ELR (cell line): ENCODE results near the gene WDR18.

Experiments used
- DNase-seq: peaks from one replicate; pipeline ENCODE4 v3.0.0-alpha.2; 2015; ENCODE audit warnings: low read depth

WDR18 gene

DNA sequence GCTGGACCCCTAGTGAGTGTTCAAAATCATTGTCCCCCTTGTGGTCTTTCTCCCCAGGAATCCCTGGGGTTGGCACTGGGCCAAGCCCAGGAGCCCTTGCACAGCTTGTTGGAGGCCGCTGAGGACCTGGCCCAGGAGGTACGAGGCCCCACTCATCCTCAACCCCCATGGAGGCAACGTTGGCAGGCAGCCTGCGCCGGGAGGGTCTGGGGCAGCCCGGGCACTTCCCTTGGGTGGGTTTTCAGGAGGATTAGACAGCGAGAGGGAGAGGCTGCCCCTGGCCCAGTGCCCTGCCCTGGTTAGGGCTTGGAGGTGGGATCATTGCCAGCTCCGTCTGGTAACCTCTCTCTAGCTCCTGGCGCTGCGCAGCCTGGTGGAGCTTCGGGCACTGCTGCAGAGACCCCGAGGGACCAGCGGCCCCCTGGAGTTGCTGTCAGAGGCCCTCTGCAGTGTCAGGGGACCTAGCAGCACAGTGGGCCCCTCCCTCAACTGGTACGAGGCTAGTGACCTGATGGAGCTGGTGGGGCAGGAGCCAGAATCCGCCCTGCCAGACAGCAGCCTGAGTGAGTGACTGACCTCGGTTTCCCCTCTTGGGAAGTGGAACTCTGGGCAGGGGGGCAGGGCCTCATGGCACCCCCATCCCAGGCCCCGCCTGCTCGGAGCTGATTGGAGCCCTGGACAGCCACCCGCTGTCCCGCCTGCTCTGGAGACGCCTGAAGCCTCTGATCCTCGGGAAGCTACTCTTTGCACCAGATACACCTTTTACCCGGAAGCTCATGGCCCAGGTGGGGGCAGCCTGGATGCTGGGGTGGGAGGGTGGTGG is 58.8 kb downstream of the WDR18 start:
- DNase-seq, result no peak
